Uterus (tissue), 2 donors: Measurements from ENCODE around the gene IFRD1.

Source experiments
- CTCF ChIP-seq, 4 experiments: fragments of 200-600 bp in 2 of 4; fragments of 450-650 bp in 2 of 4; sonication (generic) in 2 of 4; IDR thresholded peaks; one replicate each; pipeline ENCODE4 v1.5.1; 2016 to 2019; ENCODE audit warnings: antibody characterized with exemption in 4 of 4, mild to moderate bottlenecking in 2 of 4, moderate library complexity in 1 of 4
- POLR2A ChIP-seq, 2 donors: fragments of 450-650 bp; IDR thresholded peaks; one replicate each; pipeline ENCODE4 v1.6.1; 2016; ENCODE audit warnings: antibody characterized with exemption in 2 of 2, mild to moderate bottlenecking in 1 of 2, moderate library complexity in 1 of 2

GRCh38 chr7:112484671-112485167 is 34.5 kb downstream of the IFRD1 start:
- no peak for TF ChIP-seq CTCF (IDR thresholded peaks at IDR 0.05)
- no peak for TF ChIP-seq POLR2A (IDR thresholded peaks at IDR 0.05)
